Stimulated activated CD8-positive, alpha-beta memory T cell treated with anti-CD3 and anti-CD28 coated beads, Interleukin-15, amount 100 ng/mL, for 1 hour (primary cell): ENCODE measurements around the gene DUS2.
A peak's percentile ranks its signal among the peaks of the same experiment; 100 is the strongest.

ENCODE experiments used
- DNase-seq: peaks from one replicate; pipeline ENCODE4 v3.0.0-alpha.2; 2020; ENCODE audit warnings: low read depth

Gene DUS2

DNA sequence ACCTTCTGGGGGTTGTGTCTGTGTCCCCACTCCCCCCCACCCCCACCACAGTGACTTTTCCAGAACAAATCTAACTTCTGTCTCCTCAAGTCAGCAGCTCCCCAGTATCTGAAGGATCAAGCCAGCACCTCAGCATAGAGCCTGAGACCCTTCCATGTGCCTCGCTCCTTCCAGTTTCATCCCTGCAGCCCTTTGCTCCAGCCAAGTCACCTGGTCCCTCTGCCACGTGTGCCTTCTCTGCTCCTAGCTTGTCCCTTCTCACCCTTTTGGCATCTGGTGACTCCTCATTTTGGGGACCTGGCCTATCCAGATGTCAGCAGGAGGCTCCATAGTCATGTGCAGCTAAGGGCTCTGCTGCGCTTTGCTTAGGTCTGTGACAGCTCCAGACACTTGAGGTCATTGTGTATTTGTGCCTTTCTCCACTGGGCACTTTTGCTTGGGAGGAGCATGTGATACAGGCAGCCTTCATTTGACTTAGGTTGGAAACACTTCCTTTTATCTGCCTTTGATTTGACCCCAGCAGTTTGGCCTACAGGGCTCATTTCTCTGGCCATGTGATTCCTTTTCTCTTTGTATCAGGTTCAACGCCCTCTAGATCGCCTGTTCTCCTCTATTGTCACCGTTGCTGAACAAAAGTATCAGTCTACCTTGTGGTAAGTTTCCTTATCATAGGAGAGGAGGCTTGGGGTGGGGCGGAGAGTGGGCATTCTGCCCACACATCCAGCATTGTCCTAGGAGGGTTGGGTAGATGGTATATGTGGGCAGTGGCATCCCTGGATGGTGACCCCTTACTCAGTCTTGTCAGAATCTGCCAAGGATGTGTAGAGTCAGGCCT is 55.0 kb downstream of the DUS2 start:
- DNase-seq, result no peak

- DNase-seq, result no peak
These were observed 55.8 kb downstream of the DUS2 start for GRCh38 chr16:68078701-68079375.

- no peak for DNase-seq
These were observed 56.2 kb downstream of the DUS2 start for GRCh38 chr16:68079376-68079625.

DNA sequence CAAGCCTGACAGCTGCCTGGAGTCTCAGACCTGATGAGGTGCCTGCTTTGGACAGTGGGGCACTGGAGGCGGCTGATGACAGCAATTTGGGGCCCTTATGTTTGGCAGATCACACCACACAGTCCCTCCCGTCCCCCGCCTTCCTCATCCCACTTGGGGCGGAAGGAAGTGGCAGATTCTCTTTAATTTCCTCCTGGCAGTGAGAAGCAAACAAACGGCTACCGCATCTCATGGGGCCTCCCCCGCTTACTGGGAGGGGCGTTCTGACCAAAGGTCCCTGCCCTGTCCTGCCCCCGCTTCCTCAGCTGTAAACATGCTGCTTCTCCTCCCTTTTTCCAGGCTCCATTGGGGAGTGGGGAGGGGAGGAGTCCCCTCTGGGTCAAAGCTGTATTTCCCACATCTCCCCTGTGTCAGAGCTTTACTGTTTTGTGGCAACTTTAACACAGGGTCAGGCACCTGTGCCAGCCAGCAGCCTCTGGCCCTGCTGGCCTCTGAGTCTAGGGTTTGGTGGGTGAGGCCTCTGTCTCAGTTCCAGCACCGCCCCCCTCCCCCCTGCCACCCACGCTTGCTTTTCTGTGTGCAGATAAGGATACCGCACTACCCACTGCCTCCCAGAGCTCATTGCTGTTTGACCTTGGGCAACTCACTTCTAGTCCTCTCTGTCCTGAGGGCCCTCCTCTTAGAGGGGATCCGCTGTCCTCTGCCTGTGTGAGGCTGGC is 56.7 kb downstream of the DUS2 start:
- peak; percentile 47 for DNase-seq

DNA sequence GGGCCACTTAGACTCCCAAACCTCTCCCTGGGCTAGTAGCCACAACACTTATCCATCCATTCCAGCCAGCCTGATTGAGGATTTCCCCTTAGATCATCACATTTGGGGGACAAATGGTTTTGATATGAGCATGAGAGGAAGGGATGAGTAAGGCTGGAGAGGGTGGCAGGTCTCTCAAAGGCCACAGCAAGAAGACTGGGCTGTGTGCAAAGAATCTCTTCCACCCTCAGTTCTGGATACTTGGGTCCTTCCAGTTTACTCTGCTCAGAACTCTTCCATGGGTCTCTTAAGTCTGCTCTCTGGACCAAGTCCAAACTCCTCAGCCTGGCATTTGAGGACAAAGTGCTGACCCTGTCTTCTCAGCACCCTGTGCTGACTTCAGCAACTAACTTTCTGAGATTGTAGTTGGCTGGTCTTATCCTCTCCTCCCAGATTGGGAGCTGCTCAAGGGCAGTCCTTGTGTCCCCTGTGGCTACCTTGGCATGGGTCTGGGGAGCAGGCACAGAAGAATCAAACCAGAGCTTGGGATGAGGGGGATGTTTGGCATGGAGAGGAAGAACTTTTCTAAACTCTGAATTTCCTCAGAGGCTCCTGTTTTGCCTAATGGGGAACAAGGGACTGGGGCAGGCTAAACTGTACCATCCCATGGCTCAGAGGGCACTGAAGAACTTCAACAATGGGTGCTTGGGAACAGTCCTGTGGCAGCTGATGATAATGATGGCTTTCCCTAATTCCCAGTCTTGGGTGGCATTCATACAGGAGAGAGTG is 59.0 kb downstream of the DUS2 start:
- DNase-seq, result no peak

DNA sequence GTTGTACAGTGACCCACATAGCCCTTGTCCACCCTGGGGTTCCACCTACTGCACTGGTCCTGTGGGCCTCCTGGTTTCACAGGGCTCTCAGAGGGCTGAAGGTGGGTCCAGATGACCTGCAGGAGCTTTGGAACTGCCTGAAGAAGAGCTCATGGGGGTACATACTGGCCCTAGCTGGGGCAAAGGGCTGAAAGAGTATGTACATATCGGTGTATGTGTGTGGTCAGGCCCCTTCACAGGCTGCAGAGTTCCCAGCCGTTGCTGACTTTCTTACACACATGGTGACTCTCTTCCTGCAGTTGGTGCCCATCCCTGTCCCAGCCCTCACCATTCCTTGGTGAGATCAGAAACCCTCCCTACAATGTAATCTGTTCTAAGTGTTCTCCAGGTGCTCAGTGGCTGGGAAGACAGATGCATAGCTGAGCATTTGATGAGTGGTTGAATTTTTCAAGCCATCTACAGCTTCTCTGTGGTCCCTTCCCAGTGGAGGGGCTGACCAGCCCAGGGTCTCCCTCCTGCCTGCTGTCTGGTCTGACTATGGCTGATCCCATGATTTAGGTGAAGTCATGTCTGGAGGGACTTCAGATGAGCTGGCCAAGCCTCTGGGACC is 59.6 kb downstream of the DUS2 start:
- no peak for DNase-seq

DNA sequence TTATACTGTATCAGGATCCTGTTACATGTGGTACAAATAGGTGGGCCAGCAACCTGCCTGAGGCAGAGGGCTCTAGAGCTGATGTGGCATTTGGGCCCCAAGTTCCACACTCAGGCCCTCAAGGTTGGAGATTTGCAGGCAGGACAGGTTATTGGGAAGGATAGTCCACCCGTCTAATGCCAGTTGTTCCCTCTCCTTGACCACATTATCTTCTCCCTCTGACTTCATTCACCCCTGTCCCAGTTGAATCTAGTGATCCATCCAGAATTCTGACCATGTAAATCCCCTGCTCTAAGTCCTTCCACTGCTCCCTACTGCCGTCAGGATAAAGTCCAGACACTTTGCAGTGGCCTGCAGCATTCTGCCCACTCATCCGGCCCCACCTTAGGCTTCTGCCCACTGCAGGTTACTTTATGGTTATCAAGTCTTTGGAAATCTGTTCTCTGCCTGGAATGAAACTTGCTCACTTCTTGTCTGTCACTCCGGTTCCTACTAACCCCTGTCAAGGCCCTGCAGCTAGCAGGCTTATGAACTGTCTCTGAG is 60.2 kb downstream of the DUS2 start:
- DNase-seq, result no peak

- DNase-seq, result no peak
These were observed 60.9 kb downstream of the DUS2 start for GRCh38 chr16:68083861-68084503.

- peak; percentile 70 for DNase-seq
These were observed 61.6 kb downstream of the DUS2 start for GRCh38 chr16:68084504-68085258.

GRCh38 chr16:68085259-68086071 is 62.4 kb downstream of the DUS2 start, which contains the start of gene NFATC3:
Gene NFATC3 (plus strand): TSS chr16:68085370. CDS start chr16:68085682, 312 bp downstream.
- peak; percentile 96 for DNase-seq

DNA sequence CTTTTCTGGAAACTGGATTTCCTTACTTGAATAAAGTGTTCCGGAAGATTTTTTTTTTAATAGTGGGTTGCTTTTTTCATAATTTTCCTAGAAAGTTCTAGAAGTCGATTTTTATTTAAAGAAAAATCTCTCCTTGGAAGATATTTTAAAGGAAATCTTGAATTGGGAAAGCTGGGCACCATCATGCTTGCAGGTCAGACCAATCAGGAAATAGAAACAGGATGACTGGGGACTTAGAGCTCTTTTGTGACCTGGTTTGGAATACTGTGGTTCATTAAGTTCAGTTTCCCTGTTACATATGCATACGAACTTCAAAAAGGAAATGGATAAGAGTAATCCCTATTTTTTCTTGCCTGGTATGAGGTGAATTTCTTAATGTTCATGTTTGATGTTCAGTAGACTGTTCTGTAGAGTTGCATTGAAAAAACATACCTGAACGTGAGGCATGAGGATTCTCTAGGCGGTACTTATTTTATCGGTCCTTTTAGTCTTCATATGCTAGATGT is 63.3 kb downstream of the DUS2 start:
- DNase-seq, result no peak

- no peak for DNase-seq
These were observed 63.8 kb downstream of the DUS2 start for GRCh38 chr16:68086860-68087268.

DNA sequence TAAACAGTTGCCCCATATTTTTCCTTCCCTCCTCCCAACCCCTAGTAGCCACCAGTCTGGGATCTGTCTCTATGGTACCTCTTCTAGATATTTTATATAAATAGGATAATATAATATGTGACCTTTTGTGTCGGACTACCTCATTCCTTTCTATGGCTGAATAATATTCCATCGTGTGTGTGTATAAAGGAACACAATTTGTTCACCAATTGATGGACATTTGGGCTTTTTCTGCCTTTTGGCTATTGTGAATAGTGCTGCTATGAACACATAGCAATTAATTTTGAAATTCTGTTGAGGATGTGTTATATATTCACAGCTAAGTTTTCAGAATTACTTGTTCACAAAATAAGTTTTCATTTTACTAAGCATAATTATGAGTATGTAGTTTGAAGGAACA is 64.6 kb downstream of the DUS2 start:
- no peak for DNase-seq

- no peak for DNase-seq
These were observed 65.3 kb downstream of the DUS2 start for GRCh38 chr16:68088130-68088972.

DNA sequence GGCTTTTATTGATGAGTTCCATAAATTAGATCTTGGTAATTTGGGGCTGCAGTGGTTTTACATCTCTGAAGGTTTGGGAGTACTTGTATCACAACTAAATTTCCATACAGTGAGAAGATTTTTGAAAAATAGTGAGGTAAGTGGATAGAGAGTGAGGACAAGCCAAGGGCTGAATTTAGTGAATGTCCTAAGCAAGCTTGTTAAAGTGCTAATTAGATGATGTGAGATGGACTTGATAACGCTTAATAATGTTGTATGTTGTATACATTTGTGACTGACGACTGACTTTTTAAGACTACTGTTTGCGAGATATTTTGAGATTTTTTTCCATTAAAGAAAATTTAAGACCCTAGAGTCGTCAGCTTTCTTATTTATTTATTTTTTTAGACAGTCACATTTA is 66.0 kb downstream of the DUS2 start:
- DNase-seq, result no peak

DNA sequence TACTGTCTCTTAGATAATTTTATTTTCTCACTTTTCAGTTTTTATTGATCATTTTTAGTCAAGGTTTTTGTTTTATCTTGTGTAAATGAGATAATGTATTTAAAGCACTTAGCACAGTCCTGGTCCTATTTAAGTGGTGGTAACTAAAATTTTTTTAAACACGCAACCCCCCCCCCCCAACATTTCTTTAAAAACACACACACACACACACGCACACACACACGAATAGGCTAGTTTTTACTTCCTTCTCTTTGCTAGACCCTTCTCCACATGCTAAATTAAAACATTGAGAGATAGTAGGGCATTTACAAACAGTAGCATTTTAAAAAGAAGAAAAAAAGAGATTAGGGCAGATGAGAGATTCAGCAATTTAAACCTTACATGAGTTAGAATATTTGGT is 67.0 kb downstream of the DUS2 start:
- DNase-seq, result no peak

DNA sequence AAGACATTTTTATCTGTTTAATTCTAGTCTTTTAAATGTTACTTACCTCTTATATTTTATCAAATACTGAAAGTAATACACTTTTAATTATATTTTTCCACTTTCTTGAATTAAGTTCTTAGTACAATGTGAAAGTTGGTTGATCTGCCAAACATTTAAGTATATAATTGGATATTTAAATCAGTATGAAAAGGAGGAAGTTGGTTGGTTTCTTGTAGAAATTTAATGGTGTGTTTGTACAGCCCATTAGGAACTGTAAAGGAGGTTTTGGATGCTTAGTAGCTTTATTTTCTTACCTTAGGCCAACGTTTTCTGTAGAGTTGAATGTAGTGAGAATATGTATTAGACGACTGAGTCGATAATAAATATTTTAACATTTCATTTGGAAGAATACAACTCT is 67.4 kb downstream of the DUS2 start:
- DNase-seq, result no peak
